Suprapubic skin (tissue), 4 donors: ENCODE data around the gene DDX53. TPM values are rescaled to one million over a fixed set of nuclear protein-coding genes. Genes with fewer than 3 reads are reported as not detected.

Source experiments
- DNase-seq, 2 donors: peaks; one replicate each; pipeline ENCODE4 v3.0.0-alpha.2; 2019; ENCODE audit warnings: low spot score in 2 of 2
- H3K27ac ChIP-seq: fragments of 200-600 bp; sonication (generic); one replicate; pipeline ENCODE4 v1.5.1; 2019
- H3K27me3 ChIP-seq: fragments of 200-600 bp; sonication (generic); one replicate; pipeline ENCODE4 v1.5.1; 2019
- H3K36me3 ChIP-seq: fragments of 200-600 bp; sonication (generic); one replicate; pipeline ENCODE4 v1.5.1; 2019
- H3K4me1 ChIP-seq: fragments of 200-600 bp; sonication (generic); one replicate; pipeline ENCODE4 v1.5.1; 2019
- H3K4me3 ChIP-seq: fragments of 200-600 bp; sonication (generic); one replicate; pipeline ENCODE4 v1.5.1; 2019; ENCODE audit warnings: mild to moderate bottlenecking
- H3K9me3 ChIP-seq: fragments of 200-600 bp; sonication (generic); one replicate; pipeline ENCODE4 v1.5.1; 2019
- CTCF ChIP-seq, 2 donors: fragments of 200-600 bp in 1 of 2; fragments of 450-650 bp in 1 of 2; sonication (generic) in 1 of 2; IDR thresholded peaks; one replicate each; pipeline ENCODE4 v1.5.1; 2016 to 2019; ENCODE audit warnings: antibody characterized with exemption in 2 of 2, mild to moderate bottlenecking in 1 of 2, moderate library complexity in 1 of 2
- EP300 ChIP-seq: sonication (generic); formaldehyde crosslinking; IDR thresholded peaks from one replicate; pipeline ENCODE4 v1.6.1; 2017; ENCODE audit warnings: antibody characterized with exemption
- POLR2A ChIP-seq, 2 donors: fragments of 450-650 bp; IDR thresholded peaks; one replicate each; pipeline ENCODE4 v1.6.1; 2017; ENCODE audit warnings: antibody characterized with exemption in 2 of 2, mild to moderate bottlenecking in 2 of 2, moderate library complexity in 2 of 2
- POLR2AphosphoS5 ChIP-seq, 3 donors: sonication (generic); formaldehyde crosslinking; IDR thresholded peaks; one replicate each; pipeline ENCODE4 v1.6.1; 2017; ENCODE audit warnings: antibody characterized with exemption in 3 of 3
- WGBS: methylation state at CpG from one replicate; pipeline ENCODE4 v1.1.5; 2018; 5-methylcytosine and 5-hydroxymethylcytosine counted together
- total RNA-seq, 4 donors: library from RNA; depleted of rRNA; stranded (reverse); fragments of >200 nt; gene quantifications; one replicate each; pipeline ENCODE4 v1.1.0, GENCODE V29; 2016

The DDX53 gene
- total RNA-seq, 4 donors from 2014 or later = not detected

GRCh38 chrX:22959204-22959920 lies 40.4 kb upstream of the DDX53 start:
- DNase-seq = no peak
- Histone ChIP-seq H3K27ac (no peak overlapping the region), H3K4me1 (no peaks in the 10 kb centered on the region), H3K27me3 (no peaks in the 10 kb centered on the region), H3K4me3 (no peak overlapping the region), H3K36me3 (no peaks in the 10 kb centered on the region), H3K9me3 (no peaks in the 10 kb centered on the region)
- TF ChIP-seq CTCF (IDR thresholded peaks at IDR 0.05) = no peak
- no peak for TF ChIP-seq POLR2AphosphoS5 (IDR thresholded peaks at IDR 0.05)
- no peak for TF ChIP-seq POLR2A (IDR thresholded peaks at IDR 0.05)
- no peak for TF ChIP-seq EP300
- 75% methylated on average over 4 of the region's 4 CpGs for WGBS

- no peak for DNase-seq
- H3K27ac ChIP-seq = no peak overlapping the region
- H3K4me3 ChIP-seq = no peak overlapping the region
- H3K36me3 ChIP-seq = no peaks in the 10 kb centered on the region
- 76% methylated on average over 2 of the region's 2 CpGs for WGBS
- H3K27me3 ChIP-seq = no peaks in the 10 kb centered on the region
- H3K4me1 ChIP-seq = no peaks in the 10 kb centered on the region
- H3K9me3 ChIP-seq = no peaks in the 10 kb centered on the region
- TF ChIP-seq EP300 = no peak
- TF ChIP-seq POLR2AphosphoS5 (IDR thresholded peaks at IDR 0.05) = no peak
- no peak for TF ChIP-seq CTCF (IDR thresholded peaks at IDR 0.05)
- TF ChIP-seq POLR2A (IDR thresholded peaks at IDR 0.05) = no peak
Observed at GRCh38 chrX:22963196-22963595, 36.6 kb upstream of the DDX53 start.

GRCh38 chrX:22968494-22968893 lies 31.3 kb upstream of the DDX53 start:
- Histone ChIP-seq H3K9me3 (no peaks in the 10 kb centered on the region), H3K27ac (no peak overlapping the region), H3K4me3 (no peak overlapping the region), H3K36me3 (no peaks in the 10 kb centered on the region), H3K4me1 (no peaks in the 10 kb centered on the region), H3K27me3 (no peaks in the 10 kb centered on the region)
- no peak for DNase-seq
- WGBS = 51% methylated on average over 2 of the region's 2 CpGs
- TF ChIP-seq CTCF (IDR thresholded peaks at IDR 0.05) (no peak), EP300 (no peak), POLR2AphosphoS5 (IDR thresholded peaks at IDR 0.05) (no peak), POLR2A (IDR thresholded peaks at IDR 0.05) (no peak)

- Histone ChIP-seq H3K36me3 (no peaks in the 10 kb centered on the region), H3K9me3 (no peaks in the 10 kb centered on the region), H3K4me3 (no peak overlapping the region), H3K27ac (no peak overlapping the region), H3K4me1 (no peaks in the 10 kb centered on the region), H3K27me3 (no peaks in the 10 kb centered on the region)
- DNase-seq = no peak
- WGBS = 8% methylated on average over 1 of the region's 1 CpG
- TF ChIP-seq EP300 = no peak
- TF ChIP-seq CTCF (IDR thresholded peaks at IDR 0.05) = no peak
- no peak for TF ChIP-seq POLR2A (IDR thresholded peaks at IDR 0.05)
- no peak for TF ChIP-seq POLR2AphosphoS5 (IDR thresholded peaks at IDR 0.05)
Observed at GRCh38 chrX:22969411-22969810, 30.3 kb upstream of the DDX53 start.

GRCh38 chrX:22970861-22971260 lies 28.9 kb upstream of the DDX53 start:
- no peaks in the 10 kb centered on the region for H3K4me1 ChIP-seq
- no peak overlapping the region for H3K27ac ChIP-seq
- no peaks in the 10 kb centered on the region for H3K9me3 ChIP-seq
- no peak overlapping the region for H3K4me3 ChIP-seq
- DNase-seq = no peak
- no peaks in the 10 kb centered on the region for H3K27me3 ChIP-seq
- TF ChIP-seq POLR2A (IDR thresholded peaks at IDR 0.05) (no peak), CTCF (IDR thresholded peaks at IDR 0.05) (no peak), POLR2AphosphoS5 (IDR thresholded peaks at IDR 0.05) (no peak), EP300 (no peak)
- H3K36me3 ChIP-seq = no peaks in the 10 kb centered on the region
- WGBS = 76% methylated on average over 1 of the region's 1 CpG
